ENCODE results near the gene ALDH1L1. TPM values are rescaled to one million over a fixed set of nuclear protein-coding genes. Genes with fewer than 3 reads are reported as not detected.

The ALDH1L1 gene
- total RNA-seq, 1 experiment from 2014 or later, result 1.2 TPM

GRCh38 chr3:126191246-126191645, 10.9 kb upstream of the ALDH1L1 start (continued):
- TF ChIP-seq AFF4 (CRISPR knock-in tag; IDR thresholded peaks at IDR 0.05; ENCODE audit: borderline replicate concordance) (no peak), MYBL2 (CRISPR knock-in tag; IDR thresholded peaks at IDR 0.05) (no peak), ZNF416 (CRISPR knock-in tag; IDR thresholded peaks at IDR 0.05) (no peak), ZMAT4 (CRISPR knock-in tag; IDR thresholded peaks at IDR 0.05) (no peak), ZNF138 (CRISPR knock-in tag; conservative IDR thresholded peaks at IDR 0.05) (no peak)
- TF ChIP-seq, protein P1, sequence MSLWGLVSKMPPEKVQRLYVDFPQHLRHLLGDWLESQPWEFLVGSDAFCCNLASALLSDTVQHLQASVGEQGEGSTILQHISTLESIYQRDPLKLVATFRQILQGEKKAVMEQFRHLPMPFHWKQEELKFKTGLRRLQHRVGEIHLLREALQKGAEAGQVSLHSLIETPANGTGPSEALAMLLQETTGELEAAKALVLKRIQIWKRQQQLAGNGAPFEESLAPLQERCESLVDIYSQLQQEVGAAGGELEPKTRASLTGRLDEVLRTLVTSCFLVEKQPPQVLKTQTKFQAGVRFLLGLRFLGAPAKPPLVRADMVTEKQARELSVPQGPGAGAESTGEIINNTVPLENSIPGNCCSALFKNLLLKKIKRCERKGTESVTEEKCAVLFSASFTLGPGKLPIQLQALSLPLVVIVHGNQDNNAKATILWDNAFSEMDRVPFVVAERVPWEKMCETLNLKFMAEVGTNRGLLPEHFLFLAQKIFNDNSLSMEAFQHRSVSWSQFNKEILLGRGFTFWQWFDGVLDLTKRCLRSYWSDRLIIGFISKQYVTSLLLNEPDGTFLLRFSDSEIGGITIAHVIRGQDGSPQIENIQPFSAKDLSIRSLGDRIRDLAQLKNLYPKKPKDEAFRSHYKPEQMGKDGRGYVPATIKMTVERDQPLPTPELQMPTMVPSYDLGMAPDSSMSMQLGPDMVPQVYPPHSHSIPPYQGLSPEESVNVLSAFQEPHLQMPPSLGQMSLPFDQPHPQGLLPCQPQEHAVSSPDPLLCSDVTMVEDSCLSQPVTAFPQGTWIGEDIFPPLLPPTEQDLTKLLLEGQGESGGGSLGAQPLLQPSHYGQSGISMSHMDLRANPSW (CRISPR knock-in tag; conservative IDR thresholded peaks at IDR 0.05; ENCODE audit: low read depth), result no peak

DNA sequence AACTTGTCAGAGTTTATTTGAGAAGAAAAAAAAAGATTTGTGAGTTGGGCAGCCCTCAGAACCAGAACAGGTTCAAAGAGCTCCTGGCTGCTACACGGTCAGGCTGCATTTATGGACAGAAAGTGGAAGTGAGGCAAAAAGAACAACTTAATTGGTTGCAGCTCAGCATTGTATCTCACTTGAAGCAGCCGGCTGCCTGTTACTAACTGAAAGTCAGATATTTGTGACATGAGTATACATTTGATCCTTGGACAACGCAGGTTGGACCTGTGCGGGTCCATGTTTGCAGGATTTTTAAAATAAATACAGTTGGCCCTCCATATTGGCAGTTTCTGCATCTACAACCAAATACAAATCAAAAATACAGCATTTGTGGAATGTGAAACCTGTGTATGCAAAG, 7.5 kb upstream of the ALDH1L1 start:
- Mint-ChIP-seq H3K9me3 (peaks cover 44% of the 10 kb centered on the region), H3K4me3 (no peak overlapping the region), H3K27ac (no peak overlapping the region), H3K27me3 (ENCODE audit: low read depth) (peaks cover 17% of the 10 kb centered on the region), H3K4me1 (no peaks in the 10 kb centered on the region), H3K36me3 (peaks cover 16% of the 10 kb centered on the region)
- CTCF ChIA-PET, result interaction anchor here (1.3 kb wide), 1 partner anchor 55 kb away, joined by 3 read pairs; no protein-coding TSS in a partner anchor
- ATAC-seq (no peak), DNase-seq (ENCODE audit: low spot score) (no peak)
- POLR2A ChIA-PET, result no interaction called here
- no peak for TF ChIP-seq CREM (CRISPR knock-in tag; IDR thresholded peaks at IDR 0.05)
- TF ChIP-seq NR3C1 (CRISPR knock-in tag; conservative IDR thresholded peaks at IDR 0.05; ENCODE audit: low read depth), result no peak
- TF ChIP-seq, protein P2, sequence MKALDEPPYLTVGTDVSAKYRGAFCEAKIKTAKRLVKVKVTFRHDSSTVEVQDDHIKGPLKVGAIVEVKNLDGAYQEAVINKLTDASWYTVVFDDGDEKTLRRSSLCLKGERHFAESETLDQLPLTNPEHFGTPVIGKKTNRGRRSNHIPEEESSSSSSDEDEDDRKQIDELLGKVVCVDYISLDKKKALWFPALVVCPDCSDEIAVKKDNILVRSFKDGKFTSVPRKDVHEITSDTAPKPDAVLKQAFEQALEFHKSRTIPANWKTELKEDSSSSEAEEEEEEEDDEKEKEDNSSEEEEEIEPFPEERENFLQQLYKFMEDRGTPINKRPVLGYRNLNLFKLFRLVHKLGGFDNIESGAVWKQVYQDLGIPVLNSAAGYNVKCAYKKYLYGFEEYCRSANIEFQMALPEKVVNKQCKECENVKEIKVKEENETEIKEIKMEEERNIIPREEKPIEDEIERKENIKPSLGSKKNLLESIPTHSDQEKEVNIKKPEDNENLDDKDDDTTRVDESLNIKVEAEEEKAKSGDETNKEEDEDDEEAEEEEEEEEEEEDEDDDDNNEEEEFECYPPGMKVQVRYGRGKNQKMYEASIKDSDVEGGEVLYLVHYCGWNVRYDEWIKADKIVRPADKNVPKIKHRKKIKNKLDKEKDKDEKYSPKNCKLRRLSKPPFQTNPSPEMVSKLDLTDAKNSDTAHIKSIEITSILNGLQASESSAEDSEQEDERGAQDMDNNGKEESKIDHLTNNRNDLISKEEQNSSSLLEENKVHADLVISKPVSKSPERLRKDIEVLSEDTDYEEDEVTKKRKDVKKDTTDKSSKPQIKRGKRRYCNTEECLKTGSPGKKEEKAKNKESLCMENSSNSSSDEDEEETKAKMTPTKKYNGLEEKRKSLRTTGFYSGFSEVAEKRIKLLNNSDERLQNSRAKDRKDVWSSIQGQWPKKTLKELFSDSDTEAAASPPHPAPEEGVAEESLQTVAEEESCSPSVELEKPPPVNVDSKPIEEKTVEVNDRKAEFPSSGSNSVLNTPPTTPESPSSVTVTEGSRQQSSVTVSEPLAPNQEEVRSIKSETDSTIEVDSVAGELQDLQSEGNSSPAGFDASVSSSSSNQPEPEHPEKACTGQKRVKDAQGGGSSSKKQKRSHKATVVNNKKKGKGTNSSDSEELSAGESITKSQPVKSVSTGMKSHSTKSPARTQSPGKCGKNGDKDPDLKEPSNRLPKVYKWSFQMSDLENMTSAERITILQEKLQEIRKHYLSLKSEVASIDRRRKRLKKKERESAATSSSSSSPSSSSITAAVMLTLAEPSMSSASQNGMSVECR (CRISPR knock-in tag; IDR thresholded peaks at IDR 0.05; ENCODE audit: borderline replicate concordance), result no peak
- TF ChIP-seq, protein P3, sequence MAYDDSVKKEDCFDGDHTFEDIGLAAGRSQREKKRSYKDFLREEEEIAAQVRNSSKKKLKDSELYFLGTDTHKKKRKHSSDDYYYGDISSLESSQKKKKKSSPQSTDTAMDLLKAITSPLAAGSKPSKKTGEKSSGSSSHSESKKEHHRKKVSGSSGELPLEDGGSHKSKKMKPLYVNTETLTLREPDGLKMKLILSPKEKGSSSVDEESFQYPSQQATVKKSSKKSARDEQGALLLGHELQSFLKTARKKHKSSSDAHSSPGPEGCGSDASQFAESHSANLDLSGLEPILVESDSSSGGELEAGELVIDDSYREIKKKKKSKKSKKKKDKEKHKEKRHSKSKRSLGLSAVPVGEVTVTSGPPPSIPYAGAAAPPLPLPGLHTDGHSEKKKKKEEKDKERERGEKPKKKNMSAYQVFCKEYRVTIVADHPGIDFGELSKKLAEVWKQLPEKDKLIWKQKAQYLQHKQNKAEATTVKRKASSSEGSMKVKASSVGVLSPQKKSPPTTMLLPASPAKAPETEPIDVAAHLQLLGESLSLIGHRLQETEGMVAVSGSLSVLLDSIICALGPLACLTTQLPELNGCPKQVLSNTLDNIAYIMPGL (CRISPR knock-in tag; IDR thresholded peaks at IDR 0.05), result no peak
- TF ChIP-seq, protein P4, sequence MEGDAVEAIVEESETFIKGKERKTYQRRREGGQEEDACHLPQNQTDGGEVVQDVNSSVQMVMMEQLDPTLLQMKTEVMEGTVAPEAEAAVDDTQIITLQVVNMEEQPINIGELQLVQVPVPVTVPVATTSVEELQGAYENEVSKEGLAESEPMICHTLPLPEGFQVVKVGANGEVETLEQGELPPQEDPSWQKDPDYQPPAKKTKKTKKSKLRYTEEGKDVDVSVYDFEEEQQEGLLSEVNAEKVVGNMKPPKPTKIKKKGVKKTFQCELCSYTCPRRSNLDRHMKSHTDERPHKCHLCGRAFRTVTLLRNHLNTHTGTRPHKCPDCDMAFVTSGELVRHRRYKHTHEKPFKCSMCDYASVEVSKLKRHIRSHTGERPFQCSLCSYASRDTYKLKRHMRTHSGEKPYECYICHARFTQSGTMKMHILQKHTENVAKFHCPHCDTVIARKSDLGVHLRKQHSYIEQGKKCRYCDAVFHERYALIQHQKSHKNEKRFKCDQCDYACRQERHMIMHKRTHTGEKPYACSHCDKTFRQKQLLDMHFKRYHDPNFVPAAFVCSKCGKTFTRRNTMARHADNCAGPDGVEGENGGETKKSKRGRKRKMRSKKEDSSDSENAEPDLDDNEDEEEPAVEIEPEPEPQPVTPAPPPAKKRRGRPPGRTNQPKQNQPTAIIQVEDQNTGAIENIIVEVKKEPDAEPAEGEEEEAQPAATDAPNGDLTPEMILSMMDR (IDR thresholded peaks at IDR 0.05), result no peak
- no peak for TF ChIP-seq FOXK1 (CRISPR knock-in tag; IDR thresholded peaks at IDR 0.05)
- TF ChIP-seq GABPB1 (CRISPR knock-in tag; IDR thresholded peaks at IDR 0.05), result no peak
- no peak for TF ChIP-seq ZNF396 (CRISPR knock-in tag; IDR thresholded peaks at IDR 0.05; ENCODE audit: borderline replicate concordance)
- TF ChIP-seq CREB1 (CRISPR knock-in tag; IDR thresholded peaks at IDR 0.05), result no peak
- no peak for TF ChIP-seq ELF4 (CRISPR knock-in tag; IDR thresholded peaks at IDR 0.05; ENCODE audit: low read depth)
- TF ChIP-seq E2F4 (CRISPR knock-in tag; IDR thresholded peaks at IDR 0.05; ENCODE audit: borderline replicate concordance, low read depth), result no peak
- TF ChIP-seq HMGA2 (CRISPR knock-in tag; IDR thresholded peaks at IDR 0.05), result no peak
- TF ChIP-seq RELA (CRISPR knock-in tag; IDR thresholded peaks at IDR 0.05; ENCODE audit: borderline replicate concordance), result no peak
- TF ChIP-seq ZNF219 (CRISPR knock-in tag; IDR thresholded peaks at IDR 0.05; ENCODE audit: borderline replicate concordance), result no peak
